HepG2 (cell line): ENCODE measurements around the gene NUDT22. TPM values are rescaled to one million over a fixed set of nuclear protein-coding genes. Genes with fewer than 3 reads are reported as not detected.

Experiments used
- ATAC-seq: fragments of 200-7000 bp; cut with Tn5 transposase; 3 replicates; pipeline ENCODE4 v1.9.1; 2020; ENCODE audit warnings: mild to moderate bottlenecking, moderate library complexity
- BruUV-seq: library from RNA; stranded (reverse); fragments of 400-500 nt; replicated peaks from 2 replicates; lab custom pipeline; 2021; lab: Mats Ljungman, UMichigan
- CTCF ChIA-PET: fragments of 300-600 bp; formaldehyde crosslinking; extraction: SDS; loops from one replicate; lab custom pipeline; 2021; ENCODE audit warnings: low total read pairs, inconsistent platforms, low intra/inter-chr PET ratio; lab: Yijun Ruan, JAX
- POLR2A ChIA-PET: fragments of 350-600 bp; sonication (Branson Sonifier 250); formaldehyde crosslinking; loops from one replicate; lab custom pipeline; 2020; ENCODE audit warnings: antibody characterized with exemption, inconsistent platforms; lab: Yijun Ruan, JAX
- DNase-seq: peaks from one replicate; pipeline ENCODE4 v3.0.0-alpha.2; 2015; ENCODE audit warnings: low spot score
- FAIRE-seq: peaks from 3 replicates; lab custom pipeline; 2011; peaks lifted over from hg19 to GRCh38; lab: Jason Lieb, UNC
- H2AFZ ChIP-seq: one replicate; pipeline ENCODE4 v1.6.1; 2011; ENCODE audit warnings: low read length, inconsistent platforms
- H3K27ac ChIP-seq: fragments of 300-600 bp; 3 replicates; pipeline ENCODE4 v1.8.0; 2011; ENCODE audit warnings: mixed run types, mild to moderate bottlenecking, mixed read lengths, low read length, inconsistent platforms; ENCODE audit not compliant: insufficient read depth; ENCODE audit errors: extremely low read length
- H3K27me3 ChIP-seq, 2 experiments: fragments of 200-600 bp in 1 of 2; 2 replicates in 1 of 2; 3 replicates in 1 of 2; pipeline versions ENCODE4 v1.6.0 to v1.8.0; 2011; ENCODE audit warnings: low read length in 2 of 2, mild to moderate bottlenecking in 2 of 2, moderate library complexity in 2 of 2, inconsistent platforms in 1 of 2; ENCODE audit not compliant: insufficient read depth in 2 of 2, control insufficient read depth in 1 of 2
- H3K36me3 ChIP-seq, 2 experiments: fragments of 200-600 bp in 1 of 2; replicated peaks in 1 of 2; 2 replicates in 1 of 2; 3 replicates in 1 of 2; pipeline versions ENCODE4 v1.5.1 to v1.8.0; 2011; ENCODE audit warnings: low read length in 2 of 2, inconsistent platforms in 1 of 2; ENCODE audit not compliant: insufficient read depth in 2 of 2, control insufficient read depth in 1 of 2
- H3K4me1 ChIP-seq: 2 replicates; pipeline ENCODE4 v1.5.1; 2012; ENCODE audit warnings: low read length, inconsistent platforms; ENCODE audit not compliant: insufficient read depth
- H3K4me2 ChIP-seq: 2 replicates; pipeline ENCODE4 v1.6.0; 2011; ENCODE audit warnings: low read depth, low read length, inconsistent platforms
- H3K4me3 ChIP-seq, 3 experiments: fragments of 200-600 bp in 1 of 3; sonication (generic), shearing (Covaris generic) in 1 of 3; replicated peaks in 1 of 3; 2 replicates each; pipeline ENCODE4 v1.5.1; 2011 to 2016; ENCODE audit warnings: low read length in 3 of 3, inconsistent platforms in 2 of 3, low read depth in 2 of 3, mild to moderate bottlenecking in 2 of 3, control low read depth in 1 of 3, mixed read lengths in 1 of 3; ENCODE audit not compliant: insufficient read depth in 1 of 3
- H3K79me2 ChIP-seq: one replicate; pipeline ENCODE4 v1.6.1; 2011; ENCODE audit warnings: low read length, inconsistent platforms; ENCODE audit not compliant: insufficient read depth
- H3K9ac ChIP-seq: 2 replicates; pipeline ENCODE4 v1.6.0; 2011; ENCODE audit warnings: mild to moderate bottlenecking, low read depth, low read length, inconsistent platforms; ENCODE audit not compliant: insufficient read depth
- H3K9me3 ChIP-seq: 2 replicates; pipeline ENCODE4 v1.5.1; 2012; ENCODE audit warnings: mild to moderate bottlenecking, low read length
- H4K20me1 ChIP-seq: 2 replicates; pipeline ENCODE4 v1.6.0; 2011; ENCODE audit warnings: inconsistent platforms, mild to moderate bottlenecking, low read length, moderate library complexity; ENCODE audit not compliant: insufficient read depth
- ADNP ChIP-seq: sonication (generic); formaldehyde crosslinking; IDR thresholded peaks from 2 replicates; pipeline ENCODE4 v1.4.0; 2020; ENCODE audit warnings: missing genetic modification reagents
- CBFB ChIP-seq: sonication (generic); formaldehyde crosslinking; IDR thresholded peaks from 2 replicates; pipeline ENCODE4 v1.4.0; 2020; ENCODE audit warnings: missing genetic modification reagents
- KDM2A ChIP-seq: sonication (generic); formaldehyde crosslinking; IDR thresholded peaks from 2 replicates; pipeline ENCODE4 v1.4.0; 2020; ENCODE audit warnings: low read depth, missing genetic modification reagents, borderline replicate concordance
- MEF2D ChIP-seq: sonication (generic); formaldehyde crosslinking; IDR thresholded peaks from 2 replicates; pipeline ENCODE4 v1.5.1; 2020; ENCODE audit warnings: mild to moderate bottlenecking, missing genetic modification reagents
- PHF21A ChIP-seq: sonication (generic); formaldehyde crosslinking; IDR thresholded peaks from 2 replicates; pipeline ENCODE4 v1.5.0; 2020; ENCODE audit warnings: mild to moderate bottlenecking, missing genetic modification reagents
- RXRA ChIP-seq: sonication (generic); formaldehyde crosslinking; IDR thresholded peaks from 2 replicates; pipeline ENCODE4 v1.5.1; 2020; ENCODE audit warnings: missing genetic modification reagents
- ZBTB38 ChIP-seq: sonication (generic); formaldehyde crosslinking; IDR thresholded peaks from 2 replicates; pipeline ENCODE4 v1.5.1; 2020; ENCODE audit warnings: mild to moderate bottlenecking, missing genetic modification reagents
- ZNF138 ChIP-seq: sonication (generic); formaldehyde crosslinking; IDR thresholded peaks from 2 replicates; pipeline ENCODE4 v1.5.0; 2020; ENCODE audit warnings: mild to moderate bottlenecking, low read depth, missing genetic modification reagents
- ZNF337 ChIP-seq: sonication (generic); formaldehyde crosslinking; IDR thresholded peaks from 2 replicates; pipeline ENCODE4 v1.5.1; 2020; ENCODE audit warnings: missing genetic modification reagents, low read depth, mild to moderate bottlenecking, borderline replicate concordance
- ZNF629 ChIP-seq: sonication (generic); formaldehyde crosslinking; conservative IDR thresholded peaks from 2 replicates; pipeline ENCODE4 v1.5.0; 2020; ENCODE audit warnings: missing genetic modification reagents
- WGBS: methylation state at CpG from one replicate; pipeline ENCODE4 v1.1.6; 2017; ENCODE audit warnings: low lambda C conversion rate; 5-methylcytosine and 5-hydroxymethylcytosine counted together
- in situ Hi-C: cut with HindIII; loops from 2 replicates; pipeline ENCODE4 v1.10.0; 2017; ENCODE audit warnings: low pct_unique_long_range_greater_than_20kb; ENCODE audit not compliant: extremely low pct_ligation_motif_present
- intact Hi-C: fragments of 100-400 bp; cut with micrococcal nuclease; formaldehyde crosslinking; loops from one replicate; pipeline ENCODE4 v1.10.0; 2022; ENCODE audit not compliant: unreplicated experiment
- polyA plus RNA-seq, 8 experiments: library from polyadenylated mRNA; depleted of rRNA in 3 of 8; stranded (reverse) in 7 of 8; unstranded in 1 of 8; fragments of >200 nt; fragmentation: Illumina TruSeq in 4 of 8; extraction: Trizol in 4 of 8; gene quantifications; 2 replicates each; pipeline versions ENCODE4 v1.2.1 to v1.2.3, GENCODE V29; 2011 to 2016; ENCODE audit warnings: low read depth in 4 of 8, missing spikeins in 1 of 8, mixed read lengths in 1 of 8; ENCODE audit not compliant: insufficient read depth in 1 of 8
- total RNA-seq, 5 experiments: library from RNA; depleted of rRNA; stranded (reverse); fragments of >200 nt; fragmentation: Illumina TruSeq; extraction: Trizol; gene quantifications; 2 replicates each; pipeline ENCODE4 v1.2.3, GENCODE V29; 2016; ENCODE audit warnings: low read depth in 1 of 5
- TF ChIP-seq, protein P1 (sequence below): sonication (generic); formaldehyde crosslinking; IDR thresholded peaks from 2 replicates; pipeline ENCODE4 v1.5.1; 2020; ENCODE audit warnings: mild to moderate bottlenecking, missing genetic modification reagents, moderate library complexity
- TF ChIP-seq, protein P2 (sequence below): sonication (generic); formaldehyde crosslinking; IDR thresholded peaks from 2 replicates; pipeline ENCODE4 v1.5.1; 2020; ENCODE audit warnings: missing genetic modification reagents, mild to moderate bottlenecking, borderline replicate concordance
- TF ChIP-seq, protein P3 (sequence below): sonication (generic); formaldehyde crosslinking; IDR thresholded peaks from 2 replicates; pipeline ENCODE4 v1.5.0; 2020; ENCODE audit warnings: mild to moderate bottlenecking, missing genetic modification reagents, moderate library complexity

NUDT22 gene
- total and polyA plus RNA-seq, 2 of the 13 experiments (the other 11 are each of a cell fraction or from before 2014, with no cell fraction given) = 33.5 to 39.8 TPM

DNA sequence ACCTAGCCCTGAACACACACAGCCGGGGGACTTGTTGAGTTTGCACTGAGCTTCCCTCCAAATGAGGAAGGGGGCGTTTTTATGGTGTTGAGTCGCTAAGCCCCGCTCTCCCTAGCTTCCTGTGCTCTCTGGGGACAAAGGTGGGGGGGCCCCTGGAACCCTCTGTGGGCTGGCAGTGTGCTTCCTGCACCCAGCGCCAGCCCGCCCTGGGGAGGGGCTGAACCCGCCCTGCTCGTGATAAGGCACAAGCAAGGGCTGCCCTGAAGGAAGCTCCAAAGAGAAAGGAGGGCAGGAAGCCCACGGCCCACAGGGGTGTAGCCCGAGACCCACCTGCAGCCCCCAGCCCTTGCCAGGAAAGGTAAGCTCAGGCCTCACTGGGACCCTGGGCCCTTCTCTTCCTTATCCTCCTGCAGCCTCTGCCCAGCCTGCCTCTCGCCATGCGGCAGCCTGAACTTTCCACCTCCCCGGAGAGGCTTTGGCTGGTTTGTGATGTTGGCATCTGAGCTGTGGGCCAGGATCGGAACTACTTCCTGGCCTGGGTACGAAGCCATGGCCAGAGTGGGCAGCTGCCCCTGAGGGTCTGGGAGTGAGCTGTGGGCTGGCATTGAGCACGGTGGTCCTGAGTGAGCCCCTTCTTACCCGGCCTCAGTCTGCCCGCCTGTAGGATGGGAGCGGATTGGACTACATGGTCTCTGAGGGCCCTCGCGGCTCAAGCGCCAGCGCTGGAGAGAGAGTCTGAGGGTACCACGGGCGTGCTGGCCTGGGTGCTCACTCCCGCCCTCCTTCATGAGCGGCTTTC is 19.4 kb upstream of the NUDT22 start, which contains the start of gene FERMT3:
FERMT3 (plus strand) TSS at position 265 of the 799 bp plus-strand sequence. CDS start 644 bp downstream, outside the sequence.
- no peak within 1 kb of the TSS for H2AFZ ChIP-seq
- CTCF ChIA-PET = no interaction called here
- no TSS peak for BruUV-seq
- H3K36me3 ChIP-seq = peaks cover 20 to 24% of the 10 kb centered on the region in 2 experiments; a peak in 4 of 5 replicates
- WGBS = 77% methylated on average over 6 of the region's 27 CpGs
- in situ Hi-C loops = no loop called here
- H4K20me1 ChIP-seq = 0 out of 2 replicates have a peak, but pooled peaks cover 2% of the 10 kb centered on the region
- no peaks in the 10 kb centered on the region for H3K9me3 ChIP-seq
- POLR2A ChIA-PET = interaction anchor here (1.4 to 3.8 kb wide), 3 partner anchors 21 to 63 kb away, joined by 5 to 18 read pairs (median 5); partner anchors contain the start of gene STIP1
- H3K4me2 ChIP-seq = no peak within 1 kb of the TSS
- peaks cover 17% of the 10 kb centered on the region for H3K4me1 ChIP-seq
- no peak; the same call in 2 of the 3 replicates for ATAC-seq
- intact Hi-C loops = no loop called here
- FAIRE-seq = no peak
- no peaks in the 10 kb centered on the region for H3K79me2 ChIP-seq
- peak within 1 kb of the TSS; percentile 54 for H3K27ac ChIP-seq
- no peak within 1 kb of the TSS for H3K9ac ChIP-seq
- no peaks in the 10 kb centered on the region for H3K27me3 ChIP-seq
- no peak within 1 kb of the TSS for H3K4me3 ChIP-seq
- no peak for DNase-seq
- 0 out of 2 replicates have a peak, but pooled peaks have one; percentile 39 for TF ChIP-seq ADNP
- TF ChIP-seq RXRA (CRISPR knock-in tag) = peak; percentile 5; the same call in 1 of the 2 replicates
- TF ChIP-seq MEF2D = 0 out of 2 replicates have a peak, but pooled peaks have one; percentile 18
- TF ChIP-seq CBFB (CRISPR knock-in tag) = no peak
- 0 out of 2 replicates have a peak, but pooled peaks have one; percentile 13 for TF ChIP-seq KDM2A (CRISPR knock-in tag)
- peak; percentile 84; the same call in 1 of the 2 replicates for TF ChIP-seq ZBTB38 (CRISPR knock-in tag)
- TF ChIP-seq, protein P1, sequence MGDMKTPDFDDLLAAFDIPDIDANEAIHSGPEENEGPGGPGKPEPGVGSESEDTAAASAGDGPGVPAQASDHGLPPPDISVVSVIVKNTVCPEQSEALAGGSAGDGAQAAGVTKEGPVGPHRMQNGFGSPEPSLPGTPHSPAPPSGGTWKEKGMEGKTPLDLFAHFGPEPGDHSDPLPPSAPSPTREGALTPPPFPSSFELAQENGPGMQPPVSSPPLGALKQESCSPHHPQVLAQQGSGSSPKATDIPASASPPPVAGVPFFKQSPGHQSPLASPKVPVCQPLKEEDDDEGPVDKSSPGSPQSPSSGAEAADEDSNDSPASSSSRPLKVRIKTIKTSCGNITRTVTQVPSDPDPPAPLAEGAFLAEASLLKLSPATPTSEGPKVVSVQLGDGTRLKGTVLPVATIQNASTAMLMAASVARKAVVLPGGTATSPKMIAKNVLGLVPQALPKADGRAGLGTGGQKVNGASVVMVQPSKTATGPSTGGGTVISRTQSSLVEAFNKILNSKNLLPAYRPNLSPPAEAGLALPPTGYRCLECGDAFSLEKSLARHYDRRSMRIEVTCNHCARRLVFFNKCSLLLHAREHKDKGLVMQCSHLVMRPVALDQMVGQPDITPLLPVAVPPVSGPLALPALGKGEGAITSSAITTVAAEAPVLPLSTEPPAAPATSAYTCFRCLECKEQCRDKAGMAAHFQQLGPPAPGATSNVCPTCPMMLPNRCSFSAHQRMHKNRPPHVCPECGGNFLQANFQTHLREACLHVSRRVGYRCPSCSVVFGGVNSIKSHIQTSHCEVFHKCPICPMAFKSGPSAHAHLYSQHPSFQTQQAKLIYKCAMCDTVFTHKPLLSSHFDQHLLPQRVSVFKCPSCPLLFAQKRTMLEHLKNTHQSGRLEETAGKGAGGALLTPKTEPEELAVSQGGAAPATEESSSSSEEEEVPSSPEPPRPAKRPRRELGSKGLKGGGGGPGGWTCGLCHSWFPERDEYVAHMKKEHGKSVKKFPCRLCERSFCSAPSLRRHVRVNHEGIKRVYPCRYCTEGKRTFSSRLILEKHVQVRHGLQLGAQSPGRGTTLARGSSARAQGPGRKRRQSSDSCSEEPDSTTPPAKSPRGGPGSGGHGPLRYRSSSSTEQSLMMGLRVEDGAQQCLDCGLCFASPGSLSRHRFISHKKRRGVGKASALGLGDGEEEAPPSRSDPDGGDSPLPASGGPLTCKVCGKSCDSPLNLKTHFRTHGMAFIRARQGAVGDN (CRISPR knock-in tag) = peak; percentile 45
- no peak for TF ChIP-seq PHF21A (CRISPR knock-in tag)
- TF ChIP-seq ZNF629 (CRISPR knock-in tag) = peak; percentile 89
- TF ChIP-seq, protein P2, sequence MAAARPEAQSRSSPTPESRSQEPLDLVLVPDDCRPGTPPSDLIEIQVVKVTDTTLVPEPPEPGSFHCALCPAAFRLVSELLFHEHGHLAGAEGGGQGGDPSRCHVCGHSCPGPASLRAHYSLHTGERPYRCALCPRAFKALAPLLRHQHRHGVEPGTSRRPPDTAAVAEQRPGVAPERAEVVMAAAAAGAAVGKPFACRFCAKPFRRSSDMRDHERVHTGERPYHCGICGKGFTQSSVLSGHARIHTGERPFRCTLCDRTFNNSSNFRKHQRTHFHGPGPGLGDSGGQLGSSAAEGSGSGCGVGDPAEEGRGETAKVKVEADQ (CRISPR knock-in tag) = no peak
- no peak for TF ChIP-seq ZNF138 (CRISPR knock-in tag)
- TF ChIP-seq, protein P3, sequence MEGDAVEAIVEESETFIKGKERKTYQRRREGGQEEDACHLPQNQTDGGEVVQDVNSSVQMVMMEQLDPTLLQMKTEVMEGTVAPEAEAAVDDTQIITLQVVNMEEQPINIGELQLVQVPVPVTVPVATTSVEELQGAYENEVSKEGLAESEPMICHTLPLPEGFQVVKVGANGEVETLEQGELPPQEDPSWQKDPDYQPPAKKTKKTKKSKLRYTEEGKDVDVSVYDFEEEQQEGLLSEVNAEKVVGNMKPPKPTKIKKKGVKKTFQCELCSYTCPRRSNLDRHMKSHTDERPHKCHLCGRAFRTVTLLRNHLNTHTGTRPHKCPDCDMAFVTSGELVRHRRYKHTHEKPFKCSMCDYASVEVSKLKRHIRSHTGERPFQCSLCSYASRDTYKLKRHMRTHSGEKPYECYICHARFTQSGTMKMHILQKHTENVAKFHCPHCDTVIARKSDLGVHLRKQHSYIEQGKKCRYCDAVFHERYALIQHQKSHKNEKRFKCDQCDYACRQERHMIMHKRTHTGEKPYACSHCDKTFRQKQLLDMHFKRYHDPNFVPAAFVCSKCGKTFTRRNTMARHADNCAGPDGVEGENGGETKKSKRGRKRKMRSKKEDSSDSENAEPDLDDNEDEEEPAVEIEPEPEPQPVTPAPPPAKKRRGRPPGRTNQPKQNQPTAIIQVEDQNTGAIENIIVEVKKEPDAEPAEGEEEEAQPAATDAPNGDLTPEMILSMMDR (CRISPR knock-in tag) = peak; percentile 35; the same call in 1 of the 2 replicates
- TF ChIP-seq ZNF337 = no peak
